Vagina (tissue), 2 donors: ENCODE data around the gene MED15.

Source experiments
- POLR2A ChIP-seq, 2 donors: fragments of 450-650 bp; IDR thresholded peaks; one replicate each; pipeline ENCODE4 v1.6.1; 2017; ENCODE audit warnings: antibody characterized with exemption in 2 of 2, mild to moderate bottlenecking in 2 of 2, moderate library complexity in 2 of 2
- POLR2AphosphoS5 ChIP-seq, 2 donors: sonication (generic); formaldehyde crosslinking; IDR thresholded peaks; one replicate each; pipeline ENCODE4 v1.9.0; 2017; ENCODE audit warnings: antibody characterized with exemption in 2 of 2, mild to moderate bottlenecking in 2 of 2, low read depth in 1 of 2; ENCODE audit not compliant: insufficient read depth in 1 of 2
- TF ChIP-seq, protein P1 (sequence below), 3 experiments: fragments of 450-650 bp in 2 of 3; fragments of 200-600 bp in 1 of 3; sonication (generic) in 1 of 3; IDR thresholded peaks; one replicate each; pipeline ENCODE4 v1.5.1; 2017 to 2019; ENCODE audit warnings: antibody characterized with exemption in 3 of 3, mild to moderate bottlenecking in 2 of 3, moderate library complexity in 2 of 3

DNA sequence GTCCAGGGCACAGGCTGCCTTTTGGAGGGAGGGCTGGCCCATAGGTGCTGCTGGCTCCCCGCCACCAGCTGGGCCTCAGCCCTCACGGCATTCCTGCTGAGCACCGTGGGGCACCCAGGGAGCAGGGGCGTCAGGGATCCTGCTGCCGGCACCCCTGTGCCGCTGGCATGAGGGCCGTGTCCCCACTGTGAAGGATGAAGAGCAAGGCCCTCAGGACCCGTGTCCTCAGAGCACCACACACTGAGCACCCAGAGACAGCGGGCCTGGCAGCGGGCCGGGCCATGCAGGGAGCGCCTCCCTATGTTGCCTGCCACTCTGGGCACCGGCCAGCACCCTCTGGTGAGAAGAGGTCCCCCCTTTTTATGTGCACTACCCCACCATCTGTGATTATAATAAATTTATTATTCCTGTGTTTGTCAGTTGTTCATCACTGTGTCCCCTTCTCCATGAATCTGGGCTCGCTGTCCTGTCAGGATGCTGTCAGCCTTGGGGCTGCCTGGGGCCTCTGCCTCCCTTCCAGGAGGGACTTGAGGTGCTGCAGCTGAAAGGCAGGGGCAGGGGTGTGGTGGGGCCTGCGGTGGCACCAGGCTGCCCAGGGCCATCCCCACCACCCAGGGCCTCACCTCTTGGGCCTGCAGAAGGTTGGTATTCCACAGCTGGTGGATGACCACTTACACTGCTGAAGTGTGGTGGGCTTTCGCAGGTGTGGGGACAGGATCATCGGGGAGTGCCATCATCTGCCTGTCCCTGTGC lies 80.0 kb downstream of the MED15 start:
- TF ChIP-seq, protein P1, sequence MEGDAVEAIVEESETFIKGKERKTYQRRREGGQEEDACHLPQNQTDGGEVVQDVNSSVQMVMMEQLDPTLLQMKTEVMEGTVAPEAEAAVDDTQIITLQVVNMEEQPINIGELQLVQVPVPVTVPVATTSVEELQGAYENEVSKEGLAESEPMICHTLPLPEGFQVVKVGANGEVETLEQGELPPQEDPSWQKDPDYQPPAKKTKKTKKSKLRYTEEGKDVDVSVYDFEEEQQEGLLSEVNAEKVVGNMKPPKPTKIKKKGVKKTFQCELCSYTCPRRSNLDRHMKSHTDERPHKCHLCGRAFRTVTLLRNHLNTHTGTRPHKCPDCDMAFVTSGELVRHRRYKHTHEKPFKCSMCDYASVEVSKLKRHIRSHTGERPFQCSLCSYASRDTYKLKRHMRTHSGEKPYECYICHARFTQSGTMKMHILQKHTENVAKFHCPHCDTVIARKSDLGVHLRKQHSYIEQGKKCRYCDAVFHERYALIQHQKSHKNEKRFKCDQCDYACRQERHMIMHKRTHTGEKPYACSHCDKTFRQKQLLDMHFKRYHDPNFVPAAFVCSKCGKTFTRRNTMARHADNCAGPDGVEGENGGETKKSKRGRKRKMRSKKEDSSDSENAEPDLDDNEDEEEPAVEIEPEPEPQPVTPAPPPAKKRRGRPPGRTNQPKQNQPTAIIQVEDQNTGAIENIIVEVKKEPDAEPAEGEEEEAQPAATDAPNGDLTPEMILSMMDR (IDR thresholded peaks at IDR 0.05) = no peak
- TF ChIP-seq POLR2A (IDR thresholded peaks at IDR 0.05) (no peak), POLR2AphosphoS5 (IDR thresholded peaks at IDR 0.05; ENCODE audit: insufficient read depth in 1 of 2, low read depth in 1 of 2) (no peak)
